Measurements from ENCODE around the gene AMPD3.
A peak's percentile ranks its signal among the peaks of the same experiment; 100 is the strongest.

The AMPD3 gene

GRCh38 chr11:10451426-10452116, 3.5 kb upstream of the AMPD3 start:
- peak overlapping the region; percentile 71 for H3K27ac ChIP-seq (ENCODE audit: low read length)
- H3K4me1 ChIP-seq (ENCODE audit: low read length): peaks cover 49% of the 10 kb centered on the region
- H3K9ac ChIP-seq (ENCODE audit: low read length): peak overlapping the region; percentile 68
- no peaks in the 10 kb centered on the region for H3K36me3 ChIP-seq (replicated peaks; ENCODE audit: low read depth, low read length)
- H3K27me3 ChIP-seq (ENCODE audit: low read depth, low read length): peaks cover 39% of the 10 kb centered on the region
- TF ChIP-seq EZH2phosphoT487 (IDR thresholded peaks at IDR 0.05; ENCODE audit: low read depth): no peak
- TF ChIP-seq, protein P1, sequence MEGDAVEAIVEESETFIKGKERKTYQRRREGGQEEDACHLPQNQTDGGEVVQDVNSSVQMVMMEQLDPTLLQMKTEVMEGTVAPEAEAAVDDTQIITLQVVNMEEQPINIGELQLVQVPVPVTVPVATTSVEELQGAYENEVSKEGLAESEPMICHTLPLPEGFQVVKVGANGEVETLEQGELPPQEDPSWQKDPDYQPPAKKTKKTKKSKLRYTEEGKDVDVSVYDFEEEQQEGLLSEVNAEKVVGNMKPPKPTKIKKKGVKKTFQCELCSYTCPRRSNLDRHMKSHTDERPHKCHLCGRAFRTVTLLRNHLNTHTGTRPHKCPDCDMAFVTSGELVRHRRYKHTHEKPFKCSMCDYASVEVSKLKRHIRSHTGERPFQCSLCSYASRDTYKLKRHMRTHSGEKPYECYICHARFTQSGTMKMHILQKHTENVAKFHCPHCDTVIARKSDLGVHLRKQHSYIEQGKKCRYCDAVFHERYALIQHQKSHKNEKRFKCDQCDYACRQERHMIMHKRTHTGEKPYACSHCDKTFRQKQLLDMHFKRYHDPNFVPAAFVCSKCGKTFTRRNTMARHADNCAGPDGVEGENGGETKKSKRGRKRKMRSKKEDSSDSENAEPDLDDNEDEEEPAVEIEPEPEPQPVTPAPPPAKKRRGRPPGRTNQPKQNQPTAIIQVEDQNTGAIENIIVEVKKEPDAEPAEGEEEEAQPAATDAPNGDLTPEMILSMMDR (IDR thresholded peaks at IDR 0.05; ENCODE audit: low read depth, low read length): 0 out of 2 replicates have a peak, but pooled peaks have one; percentile 1
- peaks cover 7% of the 10 kb centered on the region for H3K79me2 ChIP-seq (ENCODE audit: low read length)
- H2AFZ ChIP-seq (ENCODE audit: low read depth, low read length): peak overlapping the region; percentile 64; the same call in 1 of the 2 replicates
- H3K4me2 ChIP-seq (ENCODE audit: low read length): peak overlapping the region; percentile 100
- no peaks in the 10 kb centered on the region for H4K20me1 ChIP-seq (ENCODE audit: insufficient read depth, low read length)
- H3K4me3 ChIP-seq (ENCODE audit: low read length): peak overlapping the region; percentile 94
- no peaks in the 10 kb centered on the region for H3K9me3 ChIP-seq (ENCODE audit: insufficient read depth, low read length)

- Histone ChIP-seq H3K36me3 (replicated peaks; ENCODE audit: low read depth, low read length) (peaks cover 3% of the 10 kb centered on the region), H3K9me3 (ENCODE audit: insufficient read depth, low read length) (no peaks in the 10 kb centered on the region), H3K4me1 (ENCODE audit: low read length) (peaks cover 57% of the 10 kb centered on the region), H3K79me2 (ENCODE audit: low read length) (peaks cover 13% of the 10 kb centered on the region), H3K9ac (ENCODE audit: low read length) (no peak overlapping the region; the same call in 1 of the 2 replicates), H3K4me2 (ENCODE audit: low read length) (peak overlapping the region; percentile 100), H3K27me3 (ENCODE audit: low read depth, low read length) (peaks cover 37% of the 10 kb centered on the region), H4K20me1 (ENCODE audit: insufficient read depth, low read length) (no peaks in the 10 kb centered on the region), H2AFZ (ENCODE audit: low read depth, low read length) (no peak overlapping the region), H3K27ac (ENCODE audit: low read length) (peak overlapping the region; percentile 71; the same call in 1 of the 2 replicates), H3K4me3 (ENCODE audit: low read length) (peak overlapping the region; percentile 94)
- TF ChIP-seq EZH2phosphoT487 (IDR thresholded peaks at IDR 0.05; ENCODE audit: low read depth): no peak
- TF ChIP-seq, protein P1 (IDR thresholded peaks at IDR 0.05; ENCODE audit: low read depth, low read length): no peak
Measured at GRCh38 chr11:10452211-10452767, 2.8 kb upstream of the AMPD3 start.

DNA sequence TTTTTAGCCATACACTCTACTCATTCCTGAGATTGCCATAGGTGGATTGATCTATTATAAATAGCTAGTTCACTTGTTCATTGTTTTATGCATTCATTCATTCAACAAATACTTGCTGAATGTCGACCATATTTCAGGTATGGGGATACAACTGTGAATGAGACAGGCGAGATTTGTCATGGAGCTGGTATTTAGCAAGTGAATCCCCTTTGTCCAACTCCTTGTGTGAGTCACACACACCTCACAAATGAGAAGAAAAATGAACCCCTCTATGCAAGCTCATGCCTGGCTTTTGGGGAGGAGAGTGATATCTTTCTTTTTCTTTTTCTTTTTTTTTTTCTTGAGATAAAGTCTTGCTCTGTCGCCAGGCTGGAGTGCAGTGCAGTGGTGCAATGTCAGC, 1.8 kb upstream of the AMPD3 start:
- Histone ChIP-seq H3K4me2 (ENCODE audit: low read length) (no peak overlapping the region), H3K9me3 (ENCODE audit: insufficient read depth, low read length) (no peaks in the 10 kb centered on the region), H3K9ac (ENCODE audit: low read length) (no peak overlapping the region), H2AFZ (ENCODE audit: low read depth, low read length) (no peak overlapping the region), H3K79me2 (ENCODE audit: low read length) (peaks cover 23% of the 10 kb centered on the region), H3K27ac (ENCODE audit: low read length) (no peak overlapping the region), H3K27me3 (ENCODE audit: low read depth, low read length) (peaks cover 35% of the 10 kb centered on the region), H3K36me3 (replicated peaks; ENCODE audit: low read depth, low read length) (peaks cover 7% of the 10 kb centered on the region), H4K20me1 (ENCODE audit: insufficient read depth, low read length) (no peaks in the 10 kb centered on the region), H3K4me3 (ENCODE audit: low read length) (no peak overlapping the region), H3K4me1 (ENCODE audit: low read length) (peaks cover 66% of the 10 kb centered on the region)
- TF ChIP-seq, protein P1 (IDR thresholded peaks at IDR 0.05; ENCODE audit: low read depth, low read length): no peak
- no peak for TF ChIP-seq EZH2phosphoT487 (IDR thresholded peaks at IDR 0.05; ENCODE audit: low read depth)
